ENCODE results near the gene FAM204A.

Gene FAM204A

DNA sequence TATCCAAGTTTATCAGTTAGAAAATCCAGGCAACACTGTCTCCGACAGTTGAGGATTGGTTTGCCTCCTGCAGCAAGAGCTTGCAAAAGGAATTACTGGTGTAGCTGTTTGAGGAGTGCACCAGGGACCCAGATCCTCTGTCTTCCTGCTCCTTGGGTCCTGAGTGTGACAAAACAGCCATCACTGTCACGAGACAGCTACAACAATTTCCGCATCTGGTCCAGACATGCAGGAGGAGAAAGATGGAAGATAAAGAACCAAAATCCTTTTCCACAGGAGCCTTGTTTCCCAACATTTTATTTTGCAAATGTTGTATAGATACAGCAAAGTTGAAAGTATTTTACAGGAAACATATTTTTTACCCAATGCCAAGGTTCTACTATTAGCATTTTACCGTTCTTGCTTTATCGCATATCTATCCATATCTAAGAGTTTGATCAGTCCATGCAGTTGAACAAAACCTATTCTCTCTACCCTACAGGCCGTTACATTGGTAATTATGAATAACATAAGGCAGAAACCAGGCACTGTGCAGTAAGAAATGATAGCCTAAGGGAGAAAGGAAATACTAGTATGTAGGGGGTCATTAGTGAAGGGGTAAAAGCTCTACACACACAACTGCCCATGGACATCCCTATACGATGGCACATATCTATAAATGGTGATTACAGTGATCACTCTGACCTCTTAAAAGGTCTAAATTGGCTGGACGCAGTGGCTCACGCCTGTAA lies 54.9 kb downstream of the FAM204A start:
- H3K27ac ChIP-seq (ENCODE audit: low read depth in 2 of 2, low read length in 2 of 2), result no peak overlapping the region
- no peak overlapping the region for H3K9ac ChIP-seq (ENCODE audit: low read depth in 1 of 2, low read length in 2 of 2)
- no peaks in the 10 kb centered on the region for H3K9me3 ChIP-seq (ENCODE audit: control insufficient read depth in 2 of 2, low read length in 2 of 2)
- H3K36me3 ChIP-seq (ENCODE audit: control insufficient read depth in 2 of 2, insufficient read depth in 2 of 2, low read length in 2 of 2), result no peaks in the 10 kb centered on the region
- no peaks in the 10 kb centered on the region for H3K4me1 ChIP-seq (ENCODE audit: control insufficient read depth in 2 of 2, insufficient read depth in 2 of 2, low read length in 2 of 2)
- H3K4me3 ChIP-seq (ENCODE audit: low read length in 2 of 2), result no peak overlapping the region
- H3K27me3 ChIP-seq (ENCODE audit: control insufficient read depth in 2 of 2, insufficient read depth in 2 of 2, low read length in 2 of 2), result peaks cover 2 to 3% of the 10 kb centered on the region in 2 donors

DNA sequence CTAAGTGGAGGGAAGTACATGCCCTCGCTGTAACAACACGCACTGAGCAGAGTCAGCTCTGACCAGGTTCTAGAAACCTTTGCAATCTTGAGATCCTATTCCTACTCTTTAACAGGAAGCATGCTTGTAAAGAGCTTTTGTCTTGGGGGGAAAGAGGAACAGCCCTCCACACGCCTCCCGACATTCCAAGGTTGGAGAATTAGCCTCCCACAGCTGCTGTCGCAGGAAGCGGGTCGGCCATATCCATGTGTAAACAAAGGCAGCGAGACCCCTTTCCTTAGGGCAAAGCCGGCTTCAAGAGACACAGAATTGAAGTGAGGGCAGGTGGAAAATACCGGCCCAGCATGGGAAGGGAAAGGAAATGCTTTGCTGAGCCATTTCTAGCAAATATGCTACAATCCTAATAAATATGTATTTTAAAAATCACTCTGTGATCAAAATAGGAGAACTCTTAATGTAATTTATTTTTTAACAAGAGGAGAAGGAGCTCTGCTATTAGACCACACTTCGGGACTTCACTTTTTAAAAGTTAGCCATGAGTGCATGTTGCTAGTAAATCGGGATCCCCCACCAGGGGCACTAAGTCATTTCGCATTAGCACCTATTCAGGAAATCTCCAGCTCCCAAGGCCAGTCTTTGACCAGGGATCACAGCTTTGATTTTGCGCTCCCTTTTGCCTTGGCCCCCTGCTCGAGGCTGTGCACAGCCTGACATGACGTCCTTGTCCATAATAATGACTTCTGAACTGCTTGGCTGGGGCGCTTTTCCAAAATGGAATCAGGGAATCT lies 55.9 kb downstream of the FAM204A start:
- Histone ChIP-seq H3K4me1 (ENCODE audit: control insufficient read depth in 2 of 2, insufficient read depth in 2 of 2, low read length in 2 of 2) (no peaks in the 10 kb centered on the region), H3K27me3 (ENCODE audit: control insufficient read depth in 2 of 2, insufficient read depth in 2 of 2, low read length in 2 of 2) (peaks cover 2 to 3% of the 10 kb centered on the region in 2 donors), H3K4me3 (ENCODE audit: low read length in 2 of 2) (no peak overlapping the region), H3K36me3 (ENCODE audit: control insufficient read depth in 2 of 2, insufficient read depth in 2 of 2, low read length in 2 of 2) (no peaks in the 10 kb centered on the region), H3K9ac (ENCODE audit: low read depth in 1 of 2, low read length in 2 of 2) (no peak overlapping the region), H3K9me3 (ENCODE audit: control insufficient read depth in 2 of 2, low read length in 2 of 2) (no peaks in the 10 kb centered on the region), H3K27ac (ENCODE audit: low read depth in 2 of 2, low read length in 2 of 2) (no peak overlapping the region)

- Histone ChIP-seq H3K4me1 (ENCODE audit: control insufficient read depth in 2 of 2, insufficient read depth in 2 of 2, low read length in 2 of 2) (no peaks in the 10 kb centered on the region), H3K27me3 (ENCODE audit: control insufficient read depth in 2 of 2, insufficient read depth in 2 of 2, low read length in 2 of 2) (peaks cover 0 to 2% of the 10 kb centered on the region in 2 donors), H3K4me3 (ENCODE audit: low read length in 2 of 2) (no peak overlapping the region), H3K9me3 (ENCODE audit: control insufficient read depth in 2 of 2, low read length in 2 of 2) (peaks cover 0 to 3% of the 10 kb centered on the region in 2 donors), H3K27ac (ENCODE audit: low read depth in 2 of 2, low read length in 2 of 2) (no peak overlapping the region), H3K9ac (ENCODE audit: low read depth in 1 of 2, low read length in 2 of 2) (no peak overlapping the region), H3K36me3 (ENCODE audit: control insufficient read depth in 2 of 2, insufficient read depth in 2 of 2, low read length in 2 of 2) (no peaks in the 10 kb centered on the region)
Measured at GRCh38 chr10:118282670-118283069, 59.5 kb downstream of the FAM204A start.

DNA sequence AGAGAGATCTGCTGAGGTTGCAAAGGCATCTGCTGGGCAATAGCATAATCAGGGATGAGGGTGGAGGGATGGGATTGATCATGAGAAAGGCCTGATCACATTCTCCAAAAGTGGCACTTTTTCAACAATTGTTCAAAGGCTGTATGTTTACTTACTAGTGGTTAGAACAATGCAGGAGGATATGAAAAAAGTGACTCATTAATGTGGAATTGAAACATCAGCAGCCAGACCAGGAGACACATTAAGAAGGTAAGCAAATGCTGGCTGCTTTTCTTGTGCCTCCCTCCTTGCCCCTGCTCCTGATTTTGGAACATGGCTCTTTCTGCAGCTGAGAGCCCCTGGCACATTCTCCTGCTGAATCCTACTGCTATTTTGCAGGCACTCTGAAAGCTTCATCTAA lies 63.5 kb downstream of the FAM204A start:
- Histone ChIP-seq H3K27me3 (ENCODE audit: control insufficient read depth in 2 of 2, insufficient read depth in 2 of 2, low read length in 2 of 2) (no peaks in the 10 kb centered on the region), H3K36me3 (ENCODE audit: control insufficient read depth in 2 of 2, insufficient read depth in 2 of 2, low read length in 2 of 2) (no peaks in the 10 kb centered on the region), H3K27ac (ENCODE audit: low read depth in 2 of 2, low read length in 2 of 2) (no peak overlapping the region), H3K9ac (ENCODE audit: low read depth in 1 of 2, low read length in 2 of 2) (no peak overlapping the region), H3K9me3 (ENCODE audit: control insufficient read depth in 2 of 2, low read length in 2 of 2) (peaks cover 0 to 4% of the 10 kb centered on the region in 2 donors), H3K4me1 (ENCODE audit: control insufficient read depth in 2 of 2, insufficient read depth in 2 of 2, low read length in 2 of 2) (no peaks in the 10 kb centered on the region), H3K4me3 (ENCODE audit: low read length in 2 of 2) (no peak overlapping the region)

- Histone ChIP-seq H3K27ac (ENCODE audit: low read depth in 2 of 2, low read length in 2 of 2) (no peak overlapping the region), H3K4me3 (ENCODE audit: low read length in 2 of 2) (no peak overlapping the region), H3K27me3 (ENCODE audit: control insufficient read depth in 2 of 2, insufficient read depth in 2 of 2, low read length in 2 of 2) (no peaks in the 10 kb centered on the region), H3K4me1 (ENCODE audit: control insufficient read depth in 2 of 2, insufficient read depth in 2 of 2, low read length in 2 of 2) (no peaks in the 10 kb centered on the region), H3K9ac (ENCODE audit: low read depth in 1 of 2, low read length in 2 of 2) (no peak overlapping the region), H3K36me3 (ENCODE audit: control insufficient read depth in 2 of 2, insufficient read depth in 2 of 2, low read length in 2 of 2) (no peaks in the 10 kb centered on the region), H3K9me3 (ENCODE audit: control insufficient read depth in 2 of 2, low read length in 2 of 2) (peaks cover 0 to 4% of the 10 kb centered on the region in 2 donors)
Measured at GRCh38 chr10:118277871-118278270, 64.3 kb downstream of the FAM204A start.

- no peak overlapping the region for H3K27ac ChIP-seq (ENCODE audit: low read depth in 2 of 2, low read length in 2 of 2)
- no peak overlapping the region for H3K4me3 ChIP-seq (ENCODE audit: low read length in 2 of 2)
- H3K9me3 ChIP-seq (ENCODE audit: control insufficient read depth in 2 of 2, low read length in 2 of 2), result peaks cover 0 to 4% of the 10 kb centered on the region in 2 donors
- no peaks in the 10 kb centered on the region for H3K4me1 ChIP-seq (ENCODE audit: control insufficient read depth in 2 of 2, insufficient read depth in 2 of 2, low read length in 2 of 2)
- H3K9ac ChIP-seq (ENCODE audit: low read depth in 1 of 2, low read length in 2 of 2), result no peak overlapping the region
- no peaks in the 10 kb centered on the region for H3K36me3 ChIP-seq (ENCODE audit: control insufficient read depth in 2 of 2, insufficient read depth in 2 of 2, low read length in 2 of 2)
- H3K27me3 ChIP-seq (ENCODE audit: control insufficient read depth in 2 of 2, insufficient read depth in 2 of 2, low read length in 2 of 2), result peaks cover 0 to under 1% of the 10 kb centered on the region in 2 donors
Measured at GRCh38 chr10:118276727-118277126, 65.4 kb downstream of the FAM204A start.

DNA sequence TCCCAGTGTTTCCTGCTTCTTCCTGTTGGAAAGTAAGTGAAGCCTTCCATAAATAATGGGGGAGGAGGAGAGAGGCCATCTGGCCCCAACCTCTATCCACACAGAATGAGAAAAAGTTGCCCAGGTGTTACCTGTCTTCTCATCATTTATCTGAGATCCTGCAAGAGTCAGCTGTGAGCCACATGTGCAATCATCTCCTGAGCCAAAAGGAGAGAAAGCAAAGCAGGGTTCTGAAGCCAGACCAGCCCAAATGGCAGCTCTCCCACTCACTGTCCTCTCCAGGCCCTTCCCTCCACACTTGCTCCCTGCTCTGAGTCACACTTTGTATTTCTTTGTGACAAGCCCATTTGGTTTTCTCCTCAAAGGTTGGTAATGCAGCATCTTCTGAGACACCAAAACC lies 65.9 kb downstream of the FAM204A start:
- H3K9ac ChIP-seq (ENCODE audit: low read depth in 1 of 2, low read length in 2 of 2), result no peak overlapping the region
- peaks cover 0 to 4% of the 10 kb centered on the region in 2 donors for H3K9me3 ChIP-seq (ENCODE audit: control insufficient read depth in 2 of 2, low read length in 2 of 2)
- no peak overlapping the region for H3K4me3 ChIP-seq (ENCODE audit: low read length in 2 of 2)
- no peak overlapping the region for H3K27ac ChIP-seq (ENCODE audit: low read depth in 2 of 2, low read length in 2 of 2)
- peaks cover 0 to 5% of the 10 kb centered on the region in 2 donors for H3K27me3 ChIP-seq (ENCODE audit: control insufficient read depth in 2 of 2, insufficient read depth in 2 of 2, low read length in 2 of 2)
- H3K36me3 ChIP-seq (ENCODE audit: control insufficient read depth in 2 of 2, insufficient read depth in 2 of 2, low read length in 2 of 2), result no peaks in the 10 kb centered on the region
- peaks cover 0 to 4% of the 10 kb centered on the region in 2 donors for H3K4me1 ChIP-seq (ENCODE audit: control insufficient read depth in 2 of 2, insufficient read depth in 2 of 2, low read length in 2 of 2)

DNA sequence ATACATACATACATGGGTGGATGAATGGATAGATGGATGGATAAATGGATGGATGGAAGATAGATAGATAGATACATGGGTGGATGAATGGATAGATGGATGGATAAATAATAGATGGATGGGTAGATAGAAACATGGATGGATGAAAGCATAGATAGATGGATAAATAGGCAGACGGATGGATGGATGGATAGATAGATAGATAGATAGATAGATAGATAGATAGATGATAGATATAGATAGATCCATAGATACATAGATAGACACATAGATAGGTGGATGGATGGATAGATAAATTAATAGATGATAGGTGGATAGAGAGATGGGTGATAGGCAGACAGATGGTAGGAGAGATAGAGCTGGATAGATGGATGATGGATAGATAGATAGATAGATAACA lies 68.5 kb downstream of the FAM204A start:
- Histone ChIP-seq H3K9ac (ENCODE audit: low read depth in 1 of 2, low read length in 2 of 2) (no peak overlapping the region), H3K36me3 (ENCODE audit: control insufficient read depth in 2 of 2, insufficient read depth in 2 of 2, low read length in 2 of 2) (no peaks in the 10 kb centered on the region), H3K9me3 (ENCODE audit: control insufficient read depth in 2 of 2, low read length in 2 of 2) (peaks cover 0 to 4% of the 10 kb centered on the region in 2 donors), H3K4me1 (ENCODE audit: control insufficient read depth in 2 of 2, insufficient read depth in 2 of 2, low read length in 2 of 2) (peaks cover 0 to 4% of the 10 kb centered on the region in 2 donors), H3K4me3 (ENCODE audit: low read length in 2 of 2) (no peak overlapping the region), H3K27ac (ENCODE audit: low read depth in 2 of 2, low read length in 2 of 2) (no peak overlapping the region), H3K27me3 (ENCODE audit: control insufficient read depth in 2 of 2, insufficient read depth in 2 of 2, low read length in 2 of 2) (peaks cover 0 to 9% of the 10 kb centered on the region in 2 donors)

- H3K4me3 ChIP-seq (ENCODE audit: low read length in 2 of 2), result no peak overlapping the region
- H3K27ac ChIP-seq (ENCODE audit: low read depth in 2 of 2, low read length in 2 of 2), result no peak overlapping the region
- H3K36me3 ChIP-seq (ENCODE audit: control insufficient read depth in 2 of 2, insufficient read depth in 2 of 2, low read length in 2 of 2), result no peaks in the 10 kb centered on the region
- peaks cover 0 to 1% of the 10 kb centered on the region in 2 donors for H3K9me3 ChIP-seq (ENCODE audit: control insufficient read depth in 2 of 2, low read length in 2 of 2)
- H3K9ac ChIP-seq (ENCODE audit: low read depth in 1 of 2, low read length in 2 of 2), result no peak overlapping the region
- peaks cover 0 to 9% of the 10 kb centered on the region in 2 donors for H3K27me3 ChIP-seq (ENCODE audit: control insufficient read depth in 2 of 2, insufficient read depth in 2 of 2, low read length in 2 of 2)
- peaks cover 0 to 4% of the 10 kb centered on the region in 2 donors for H3K4me1 ChIP-seq (ENCODE audit: control insufficient read depth in 2 of 2, insufficient read depth in 2 of 2, low read length in 2 of 2)
Measured at GRCh38 chr10:118272767-118273166, 69.4 kb downstream of the FAM204A start.

DNA sequence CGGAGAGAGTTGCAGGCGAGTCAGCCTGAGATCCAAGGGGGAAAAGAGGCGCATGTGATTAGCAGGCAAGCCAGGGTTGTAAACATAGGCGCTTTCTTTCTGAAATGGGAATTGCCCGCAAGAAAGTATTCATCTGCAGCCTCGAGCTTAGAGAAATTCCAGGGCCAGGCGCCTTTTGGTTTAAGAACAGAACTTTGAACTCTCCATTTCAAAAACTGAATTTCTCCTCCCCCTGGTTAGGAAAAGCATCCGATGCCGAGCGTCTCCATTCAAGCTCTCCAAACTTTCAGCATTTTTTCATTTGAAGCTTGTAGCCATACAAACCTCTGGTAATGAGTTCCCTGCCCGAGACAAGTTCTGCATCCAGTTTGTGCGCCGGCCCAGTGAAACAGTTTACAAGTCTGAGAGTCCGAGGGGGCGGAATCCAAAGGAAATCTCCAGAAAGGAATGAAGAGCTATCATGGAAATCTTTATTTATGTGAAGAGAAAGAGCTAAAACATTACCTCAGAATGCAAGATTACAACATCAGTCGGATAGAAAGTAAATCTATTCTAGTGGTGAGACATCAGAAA lies 69.9 kb downstream of the FAM204A start:
- Histone ChIP-seq H3K9ac (ENCODE audit: low read depth in 1 of 2, low read length in 2 of 2) (no peak overlapping the region), H3K4me3 (ENCODE audit: low read length in 2 of 2) (peak overlapping the region in 1 of 2 donors; percentile 13), H3K27ac (ENCODE audit: low read depth in 2 of 2, low read length in 2 of 2) (peak overlapping the region in 1 of 2 donors; percentile 12), H3K36me3 (ENCODE audit: control insufficient read depth in 2 of 2, insufficient read depth in 2 of 2, low read length in 2 of 2) (no peaks in the 10 kb centered on the region), H3K4me1 (ENCODE audit: control insufficient read depth in 2 of 2, insufficient read depth in 2 of 2, low read length in 2 of 2) (peaks cover 0 to 4% of the 10 kb centered on the region in 2 donors), H3K9me3 (ENCODE audit: control insufficient read depth in 2 of 2, low read length in 2 of 2) (no peaks in the 10 kb centered on the region), H3K27me3 (ENCODE audit: control insufficient read depth in 2 of 2, insufficient read depth in 2 of 2, low read length in 2 of 2) (peaks cover 0 to 9% of the 10 kb centered on the region in 2 donors)
